Skin epidermis (tissue), 12 donors: ENCODE data around the gene KRTAP5-11.
"Not testable (repeated sequence)": the region's sequence is repeated elsewhere in the genome, so short reads cannot be mapped to it uniquely, and the experiment has no call there.

Experiments
- H3K27ac ChIP-seq, 21 experiments: fragments of 200-600 bp; sonication (generic) in 11 of 21; one replicate each; pipeline ENCODE4 v1.5.0; 2020; ENCODE audit warnings: mild to moderate bottlenecking in 3 of 21, inconsistent platforms in 2 of 21, moderate library complexity in 2 of 21
- H3K4me3 ChIP-seq, 7 experiments: fragments of 200-600 bp; sonication (generic) in 2 of 7; one replicate each; pipeline ENCODE4 v1.5.0; 2020; ENCODE audit warnings: inconsistent platforms in 2 of 7, mild to moderate bottlenecking in 2 of 7, moderate library complexity in 1 of 7

KRTAP5-11 gene

GRCh38 chr11:71582969-71583368, 294 bp upstream of the KRTAP5-11 start:
- H3K27ac ChIP-seq = not testable (repeated sequence)

GRCh38 chr11:71581826-71582225, 849 bp downstream of the KRTAP5-11 start:
- no peak overlapping the region for H3K4me3 ChIP-seq

More at GRCh38 chr11:71582969-71583368, 294 bp upstream of the KRTAP5-11 start:
- H3K4me3 ChIP-seq = not testable (repeated sequence)

GRCh38 chr11:71580057-71581003, 2.3 kb downstream of the KRTAP5-11 start:
- H3K4me3 ChIP-seq = no peak overlapping the region

More at GRCh38 chr11:71581826-71582225, 849 bp downstream of the KRTAP5-11 start:
- no peak overlapping the region for H3K27ac ChIP-seq

GRCh38 chr11:71579513-71579912, 3.2 kb downstream of the KRTAP5-11 start:
- H3K27ac ChIP-seq, H3K4me3 ChIP-seq: not testable (repeated sequence)

More at GRCh38 chr11:71580057-71581003, 2.3 kb downstream of the KRTAP5-11 start:
- no peak overlapping the region for H3K27ac ChIP-seq

- no peak overlapping the region for H3K27ac ChIP-seq
- no peak overlapping the region for H3K4me3 ChIP-seq
These were observed 5.1 kb downstream of the KRTAP5-11 start for GRCh38 chr11:71577469-71578004.

- H3K27ac ChIP-seq = not testable (repeated sequence)
These were observed 5.8 kb downstream of the KRTAP5-11 start for GRCh38 chr11:71576688-71577465.

GRCh38 chr11:71575723-71576424, 6.8 kb downstream of the KRTAP5-11 start:
- Histone ChIP-seq H3K27ac (no peak overlapping the region), H3K4me3 (no peak overlapping the region)

More at GRCh38 chr11:71576688-71577465, 5.8 kb downstream of the KRTAP5-11 start:
- not testable (repeated sequence) for H3K4me3 ChIP-seq

GRCh38 chr11:71574418-71574817, 8.3 kb downstream of the KRTAP5-11 start:
- H3K27ac ChIP-seq = no peak overlapping the region
- H3K4me3 ChIP-seq = no peak overlapping the region

- Histone ChIP-seq H3K4me3 (no peak overlapping the region), H3K27ac (no peak overlapping the region)
These were observed 9.9 kb downstream of the KRTAP5-11 start for GRCh38 chr11:71572811-71573210.

GRCh38 chr11:71571101-71571850, 11.4 kb downstream of the KRTAP5-11 start:
- H3K27ac ChIP-seq, H3K4me3 ChIP-seq: not testable (repeated sequence)

GRCh38 chr11:71568704-71569349, 13.8 kb downstream of the KRTAP5-11 start:
- Histone ChIP-seq H3K27ac (no peak overlapping the region), H3K4me3 (no peak overlapping the region)

GRCh38 chr11:71567633-71568032, 15.0 kb downstream of the KRTAP5-11 start:
- not testable (repeated sequence) for H3K4me3 ChIP-seq, H3K27ac ChIP-seq

GRCh38 chr11:71566626-71567599, 15.8 kb downstream of the KRTAP5-11 start:
- H3K4me3 ChIP-seq, H3K27ac ChIP-seq: not testable (repeated sequence)

GRCh38 chr11:71566081-71566620, 16.5 kb downstream of the KRTAP5-11 start:
- no peak overlapping the region for H3K4me3 ChIP-seq
- peak overlapping the region in 1 of 21 experiments; percentile 44 for H3K27ac ChIP-seq

- Histone ChIP-seq H3K4me3 (no peak within 1 kb of the TSS), H3K27ac (peak within 1 kb of the TSS in 1 of 21 experiments; percentile 44)
These were observed 17.4 kb downstream of the KRTAP5-11 start, which contains the start of gene KRTAP5-10 for GRCh38 chr11:71565263-71565662. TSS of gene KRTAP5-10 (plus strand) at chr11:71565563. CDS start at chr11:71565588, 25 bp downstream.

- no peak overlapping the region for H3K27ac ChIP-seq
- H3K4me3 ChIP-seq = no peak overlapping the region
These were observed 18.2 kb downstream of the KRTAP5-11 start for GRCh38 chr11:71564430-71564829.

GRCh38 chr11:71563406-71563805, 19.3 kb downstream of the KRTAP5-11 start:
- no peak overlapping the region for H3K27ac ChIP-seq
- H3K4me3 ChIP-seq = no peak overlapping the region
